Stimulated activated CD8-positive, alpha-beta memory T cell treated with anti-CD3 and anti-CD28 coated beads, Interleukin-12 subunit alpha, Interleukin-12 subunit beta, amount 100 ng/mL, for 1 hour (primary cell): Measurements from ENCODE around the gene KIFAP3.
"Not testable (repeated sequence)": the region's sequence is repeated elsewhere in the genome, so short reads cannot be mapped to it uniquely, and the experiment has no call there.

Experiments
- DNase-seq: peaks from one replicate; pipeline ENCODE4 v3.0.0-alpha.2; 2020; ENCODE audit warnings: low read depth

KIFAP3 gene

DNA sequence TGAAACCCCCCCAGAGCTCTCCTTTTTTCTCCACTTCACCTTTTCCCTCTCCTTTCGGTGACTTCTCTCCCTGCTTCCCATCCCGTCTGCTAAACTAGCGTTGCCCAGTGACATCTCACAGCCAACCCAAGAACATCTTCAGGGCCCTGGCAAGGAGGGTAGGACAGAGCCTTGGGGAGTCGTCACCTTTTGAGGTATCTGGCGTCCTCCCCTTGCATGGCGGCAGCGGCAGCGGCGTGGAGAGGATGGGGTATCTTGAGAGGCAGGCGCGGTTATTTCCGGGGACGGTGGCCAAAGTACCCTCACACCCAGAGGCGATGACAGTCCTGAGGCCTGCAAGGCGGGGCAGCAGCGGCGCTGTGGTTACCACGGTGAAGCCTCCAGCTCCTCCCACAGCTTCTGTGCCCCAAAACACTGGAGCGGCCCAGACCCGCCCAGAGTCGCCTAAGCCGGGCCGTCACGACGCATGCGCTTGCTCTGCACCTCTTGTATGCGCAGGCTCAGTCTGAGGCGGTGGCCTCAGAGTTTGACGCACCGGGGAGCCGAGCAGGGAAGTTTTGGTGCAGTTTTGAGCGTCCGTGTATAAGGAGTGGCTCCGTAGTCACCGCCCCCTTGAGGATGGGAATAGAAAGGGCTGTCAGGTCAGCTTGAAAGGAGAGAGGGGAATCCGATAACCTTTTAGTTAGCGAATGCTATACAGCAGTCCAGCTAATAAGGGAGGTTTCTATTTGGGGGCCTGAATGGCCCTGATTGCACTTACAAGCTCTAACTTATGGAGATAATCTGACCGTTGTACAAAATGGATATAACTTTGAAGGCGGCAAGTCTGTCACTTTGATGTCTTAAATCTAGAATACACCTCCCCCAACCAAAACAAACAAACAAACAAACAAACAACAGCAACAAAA is at the start of gene KIFAP3:
Gene KIFAP3, minus strand, starts transcription at position 446 of the 908 bp plus-strand sequence. Its CDS starts 228 bp downstream, at position 218.
- DNase-seq: peak; percentile 89

DNA sequence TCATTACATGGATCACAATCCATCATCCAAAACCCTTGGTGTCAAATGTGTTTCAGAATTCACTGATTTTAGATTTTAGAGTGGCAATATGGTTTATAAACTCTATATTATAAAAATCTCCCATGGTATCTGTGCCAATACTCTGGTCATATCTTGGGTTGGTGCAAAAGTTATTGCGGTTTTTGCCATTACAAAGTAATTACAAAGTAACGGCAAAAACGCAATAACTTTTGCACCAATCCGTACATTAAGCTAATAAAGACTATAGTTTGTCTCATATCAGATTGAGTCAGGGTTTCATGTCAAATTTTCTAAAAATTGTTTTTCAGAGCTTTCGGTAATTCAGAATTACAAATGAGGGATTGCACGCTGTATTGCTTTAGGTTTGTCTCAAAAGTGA is 47.9 kb upstream of the KIFAP3 start:
- DNase-seq: no peak

DNA sequence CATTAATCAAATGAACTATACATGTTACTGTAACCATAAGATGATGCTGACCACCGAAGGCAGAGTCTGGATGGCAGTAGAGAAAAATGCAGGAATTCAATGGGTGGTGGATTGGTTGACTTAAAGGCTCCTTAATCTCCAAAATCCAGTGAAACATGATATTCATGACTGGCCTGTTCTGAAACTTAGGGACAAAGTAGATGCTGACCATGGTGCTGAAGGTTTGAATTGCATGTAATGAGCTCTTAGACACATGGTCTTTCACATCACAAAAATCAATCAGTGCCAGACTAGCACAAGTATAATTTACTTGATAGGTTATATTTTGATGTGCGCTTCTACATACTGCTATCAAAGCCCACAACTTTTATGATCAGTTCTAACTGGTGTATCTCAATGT is 40.4 kb upstream of the KIFAP3 start:
- DNase-seq: no peak

DNA sequence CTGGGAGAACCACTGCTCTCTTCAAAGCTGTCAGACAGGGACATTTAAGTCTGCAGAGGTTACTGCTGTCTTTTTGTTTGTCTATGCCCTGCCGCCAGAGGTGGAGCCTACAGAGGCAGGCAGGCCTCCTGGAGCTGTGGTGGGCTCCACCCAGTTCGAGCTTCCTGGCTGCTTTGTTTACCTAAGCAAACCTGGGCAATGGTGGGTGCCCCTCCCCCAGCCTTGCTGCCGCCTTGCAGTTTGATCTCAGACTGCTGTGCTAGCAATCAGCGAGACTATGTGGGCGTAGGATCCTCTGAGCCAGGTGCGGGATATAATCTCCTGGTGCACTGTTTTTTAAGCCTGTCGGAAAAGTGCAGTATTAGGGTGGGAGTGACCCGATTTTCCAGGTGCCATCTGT is 38.6 kb upstream of the KIFAP3 start:
- DNase-seq: not testable (repeated sequence)

DNA sequence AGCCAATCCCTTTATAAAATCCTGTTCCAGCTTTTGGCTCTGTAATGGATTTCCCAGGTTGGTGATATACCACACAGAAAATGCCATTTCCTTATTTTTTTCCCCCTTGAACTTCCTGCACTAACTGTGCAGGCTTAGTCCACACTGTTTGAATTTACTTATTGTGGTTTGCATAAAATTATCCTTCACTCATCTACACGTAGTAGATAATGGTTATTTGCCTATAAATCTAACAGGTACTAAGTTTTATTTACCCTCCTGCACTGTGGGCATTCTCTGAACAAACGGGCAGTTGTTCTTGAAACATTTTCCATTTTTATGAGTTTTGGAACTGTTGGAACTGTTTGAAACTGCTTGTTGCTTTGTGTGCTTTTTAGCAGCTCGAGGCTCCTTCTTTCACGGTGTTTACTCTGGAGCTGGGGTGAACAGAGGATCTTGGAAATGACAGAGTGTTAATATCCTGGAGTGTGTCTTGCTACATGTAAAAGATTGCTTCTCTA is 23.0 kb upstream of the KIFAP3 start:
- no peak for DNase-seq

DNA sequence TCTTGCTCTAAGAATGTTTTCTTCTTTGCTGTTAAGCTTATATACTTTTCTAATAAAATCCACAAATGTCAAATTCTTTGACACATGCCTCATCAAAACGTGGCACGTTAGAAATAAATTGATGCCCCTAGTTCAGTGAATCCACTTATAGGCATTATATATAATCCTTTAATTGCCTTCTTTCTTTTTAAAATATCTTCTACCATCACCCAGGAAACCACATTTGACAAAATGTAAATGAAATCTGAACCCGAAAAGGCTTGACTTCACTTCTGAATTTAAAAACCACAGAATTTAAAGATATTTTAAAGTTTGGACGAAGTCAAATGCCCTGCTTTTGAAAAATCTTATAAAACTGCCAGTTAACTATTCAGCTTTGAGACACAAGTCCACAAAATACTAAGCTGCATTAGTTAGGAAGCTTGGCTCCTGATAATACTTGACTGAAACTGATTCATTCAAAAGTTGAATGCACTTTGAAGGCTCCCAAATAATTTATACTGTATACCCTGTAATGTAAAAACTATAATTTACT is 22.4 kb upstream of the KIFAP3 start:
- no peak for DNase-seq

DNA sequence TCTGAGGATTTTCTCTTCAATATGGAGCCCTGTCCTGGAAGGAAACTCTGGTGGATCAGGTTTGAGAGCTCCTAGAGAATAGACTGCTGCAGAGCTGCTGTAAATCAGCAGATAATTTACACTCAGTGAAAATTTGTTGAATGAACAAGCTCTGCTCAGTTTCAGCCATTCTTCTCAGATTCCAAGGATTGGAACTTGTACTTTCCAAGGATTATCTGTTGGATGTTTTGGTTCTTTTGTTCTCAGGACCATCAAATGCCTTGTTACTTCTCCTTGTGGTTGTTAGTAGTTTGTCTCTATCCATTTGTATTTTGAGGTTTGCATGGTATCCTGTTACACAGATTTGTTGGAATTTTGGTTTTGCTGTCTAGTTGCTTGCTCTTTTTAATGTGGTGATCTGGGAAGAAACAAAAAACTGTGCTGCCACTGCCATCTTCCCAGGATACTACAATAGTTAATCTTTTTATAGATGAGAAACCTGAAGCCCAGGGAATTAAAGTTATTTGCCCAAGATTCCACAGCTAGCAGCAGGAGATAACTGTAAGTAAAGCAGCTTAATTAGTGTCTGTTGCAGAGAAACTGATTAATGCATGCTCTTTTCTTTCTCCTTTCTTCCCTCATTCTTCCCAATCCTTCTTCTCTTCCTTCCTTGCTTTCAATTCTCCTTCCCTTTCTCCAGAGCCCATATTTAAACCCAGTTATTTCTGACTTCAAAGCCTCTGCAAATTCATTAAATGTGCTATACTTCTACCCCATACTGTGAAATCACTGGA is 21.7 kb upstream of the KIFAP3 start:
- DNase-seq: no peak

DNA sequence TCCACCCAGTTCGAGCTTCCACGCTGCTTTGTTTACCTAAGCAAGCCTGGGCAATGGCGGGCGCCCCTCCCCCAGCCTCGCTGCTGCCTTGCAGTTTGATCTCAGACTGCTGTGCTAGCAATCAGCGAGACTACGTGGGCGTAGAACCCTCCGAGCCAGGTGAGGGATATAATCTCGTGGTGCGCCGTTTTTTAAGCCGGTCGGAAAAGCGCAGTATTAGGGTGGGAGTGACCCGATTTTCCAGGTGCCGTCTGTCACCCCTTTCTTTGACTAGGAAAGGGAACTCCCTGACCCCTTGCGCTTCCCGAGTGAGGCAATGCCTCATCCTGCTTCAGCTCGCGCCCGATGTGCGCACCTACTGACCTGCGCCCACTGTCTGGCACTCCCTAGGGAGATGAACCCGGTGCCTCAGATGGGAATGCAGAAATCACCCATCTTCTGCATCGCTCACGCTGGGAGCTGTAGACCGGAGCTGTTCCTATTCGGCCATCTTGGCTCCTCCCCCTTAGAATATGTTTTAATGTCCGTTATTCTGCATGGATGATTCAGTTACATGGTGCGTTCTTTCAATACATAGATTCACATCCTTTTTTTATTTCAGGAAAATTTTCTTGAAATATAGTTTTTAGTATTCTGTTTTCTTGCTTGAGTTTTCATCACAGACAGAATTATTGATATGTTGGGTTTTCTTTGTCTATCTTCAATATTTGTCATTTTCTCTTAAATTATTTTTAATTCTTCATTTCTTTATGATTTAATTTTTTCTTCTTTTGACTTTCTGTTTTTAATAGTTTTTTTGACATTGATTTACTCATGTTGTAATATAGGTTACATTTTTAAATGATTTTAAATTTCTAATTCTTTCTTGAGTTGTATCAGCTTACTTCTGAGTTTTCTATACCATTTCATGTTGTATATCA is 20.5 kb upstream of the KIFAP3 start:
- not testable (repeated sequence) for DNase-seq

DNA sequence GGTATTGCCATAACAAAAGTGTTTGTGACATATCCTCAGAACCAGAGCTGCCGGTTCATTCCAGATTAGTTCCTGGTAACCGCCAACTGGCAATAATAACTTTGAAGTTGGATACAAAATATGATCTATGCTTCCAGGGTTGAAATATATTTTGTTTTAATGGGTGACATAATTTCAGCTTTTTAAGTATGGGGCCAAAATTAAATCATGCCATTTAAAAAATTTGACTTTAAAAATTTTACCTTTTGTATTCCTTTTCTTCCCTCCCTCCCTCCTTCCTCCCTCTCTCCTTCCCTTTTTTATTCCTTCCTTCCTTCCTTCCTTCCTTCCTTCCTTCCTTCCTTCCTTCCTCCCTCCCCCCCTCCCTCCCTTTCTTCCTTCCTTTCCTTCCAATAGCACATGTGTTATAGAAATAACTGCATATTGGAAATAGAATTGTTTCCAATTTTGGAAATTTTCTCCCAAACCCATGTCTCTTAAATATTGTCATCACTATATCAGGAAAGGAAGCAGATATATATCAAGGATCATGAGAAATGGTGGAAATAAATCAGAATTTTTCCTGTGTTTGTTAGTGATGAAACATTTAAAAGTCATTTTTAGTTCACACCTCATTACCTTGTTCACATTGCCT is 12.0 kb upstream of the KIFAP3 start:
- no peak for DNase-seq

DNA sequence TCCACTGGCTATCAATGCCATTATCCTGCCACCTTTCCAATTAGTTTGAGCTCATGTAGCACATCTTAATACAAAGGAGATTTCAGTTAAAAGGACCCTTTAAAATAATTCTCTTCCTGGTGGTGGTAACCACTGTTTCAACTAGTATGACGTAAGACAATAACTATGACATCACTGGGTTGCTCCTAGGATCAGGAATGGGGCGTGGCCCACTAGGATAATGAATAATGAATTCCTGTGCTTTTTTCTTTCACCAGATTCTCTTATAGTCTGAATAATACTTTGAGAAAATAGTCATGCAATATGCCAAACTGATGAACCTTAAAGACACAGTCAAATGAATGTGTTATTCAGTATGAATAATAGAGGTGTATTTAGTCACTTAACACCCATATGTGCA is 10.6 kb upstream of the KIFAP3 start:
- no peak for DNase-seq

DNA sequence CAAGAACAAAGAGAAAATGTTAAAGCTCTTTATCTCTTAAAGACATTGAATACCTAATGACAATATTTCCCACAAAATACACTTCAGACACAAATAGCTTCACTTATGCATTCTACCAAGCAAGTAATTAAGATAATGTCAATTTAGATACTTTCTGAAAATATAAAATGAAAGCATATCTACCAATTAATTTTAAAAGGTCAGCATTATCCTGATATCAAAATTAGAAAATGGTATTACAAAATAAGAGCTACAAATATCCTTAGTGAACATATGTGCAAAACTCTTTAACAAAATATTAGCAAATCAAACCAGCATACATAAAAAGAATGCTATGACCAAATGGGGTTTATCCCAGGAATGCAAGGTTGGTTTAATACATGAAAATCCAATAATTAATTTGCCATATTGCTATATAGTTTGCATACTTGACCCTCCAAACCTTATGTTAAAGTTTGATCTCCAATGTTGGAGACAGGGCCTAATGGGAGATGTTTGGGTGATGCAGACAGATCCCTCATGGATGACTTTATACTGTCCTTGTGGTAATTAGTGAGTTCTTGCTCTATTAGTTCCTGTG is 4.2 kb upstream of the KIFAP3 start:
- DNase-seq: no peak

DNA sequence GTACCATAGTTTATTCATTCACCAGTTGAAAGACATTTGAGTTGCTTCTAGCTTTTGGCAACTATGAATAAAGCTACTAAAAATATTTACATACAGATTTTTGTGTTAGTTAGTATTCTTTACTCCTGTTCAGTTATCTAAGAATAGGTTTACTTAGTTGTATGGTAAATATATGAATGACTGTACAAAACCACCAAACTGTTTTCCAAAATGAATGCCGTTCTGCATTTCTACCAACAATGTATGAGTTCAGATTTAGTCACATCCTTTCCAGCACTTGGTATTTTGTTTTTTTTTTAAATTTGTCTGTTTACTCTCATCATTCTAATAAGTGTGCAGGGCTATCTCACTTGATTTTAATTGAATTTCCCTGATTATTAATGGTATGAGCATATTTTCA is 3.4 kb upstream of the KIFAP3 start:
- DNase-seq: no peak

DNA sequence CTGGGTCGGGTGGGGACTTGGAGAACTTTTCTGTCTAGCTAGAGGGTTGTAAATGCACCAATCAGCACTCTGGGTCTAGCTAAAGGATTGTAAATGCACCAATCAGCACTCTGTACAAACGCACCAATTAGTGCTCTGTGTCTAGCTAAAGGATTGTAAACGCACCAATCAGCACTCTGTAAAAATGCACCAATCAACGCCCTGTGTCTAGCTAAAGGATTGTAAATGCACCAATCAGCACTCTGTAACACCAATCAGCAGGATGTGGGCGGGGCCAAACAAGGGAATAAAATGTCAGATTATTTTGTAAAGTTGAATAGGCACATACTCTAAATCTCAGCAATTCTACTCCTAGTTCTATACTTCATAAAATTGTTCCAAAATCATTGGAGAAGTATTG is 2.5 kb upstream of the KIFAP3 start:
- not testable (repeated sequence) for DNase-seq

DNA sequence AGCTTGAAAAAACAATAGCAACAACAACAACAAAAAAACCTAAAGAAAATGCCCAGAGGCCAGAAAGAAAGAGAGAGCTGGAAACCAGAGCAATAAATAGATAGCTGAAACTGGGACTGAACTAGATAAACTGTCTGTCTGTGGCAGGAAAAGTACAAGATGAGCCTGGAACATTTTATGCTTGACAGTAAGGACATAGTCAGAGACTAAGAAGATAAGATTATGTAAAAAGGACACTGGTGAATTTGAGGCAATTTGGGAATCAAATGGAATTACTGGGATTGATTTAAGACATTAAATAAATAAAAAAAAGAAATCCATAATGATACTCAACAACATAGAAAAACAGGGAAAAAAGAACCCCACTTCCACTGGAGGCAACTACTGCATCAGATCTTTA is 1.7 kb upstream of the KIFAP3 start:
- no peak for DNase-seq

DNA sequence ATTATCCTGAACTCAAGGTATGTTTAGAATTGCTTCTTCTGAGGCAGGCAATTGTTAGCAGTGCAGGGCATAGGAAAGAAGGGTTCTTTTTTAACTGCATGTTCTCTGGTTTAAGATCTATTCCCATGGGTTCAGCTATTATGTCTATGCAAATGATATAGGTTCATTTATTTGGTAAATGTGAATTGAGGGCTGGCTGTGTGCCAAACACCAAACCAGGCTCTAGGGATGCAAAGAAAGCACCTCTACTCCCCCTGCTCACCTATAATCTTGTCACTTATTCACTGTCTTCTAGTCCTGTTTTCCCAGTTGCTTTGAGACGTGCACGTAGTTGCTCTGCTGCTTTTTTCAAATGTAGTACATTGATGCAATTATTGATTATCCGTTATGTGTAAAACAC is 691 bp upstream of the KIFAP3 start:
- no peak for DNase-seq

DNA sequence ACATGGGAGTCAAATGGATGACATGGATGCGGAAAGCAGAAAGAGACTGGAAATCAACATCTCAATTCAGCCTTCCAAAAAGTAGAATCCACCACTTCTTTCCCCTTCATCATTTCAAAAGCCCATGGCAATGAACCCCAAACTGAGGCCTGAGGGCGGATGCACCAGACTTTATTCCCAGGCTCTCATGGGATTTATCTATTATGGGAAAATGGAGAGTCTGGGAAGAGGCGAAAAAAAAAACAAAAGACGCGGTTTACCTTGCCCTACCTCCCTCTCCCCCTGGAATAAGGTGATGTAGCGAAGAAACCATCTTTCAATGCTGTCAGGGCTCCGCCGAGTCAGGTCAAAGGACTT is 624 bp downstream of the KIFAP3 start:
- DNase-seq: no peak

DNA sequence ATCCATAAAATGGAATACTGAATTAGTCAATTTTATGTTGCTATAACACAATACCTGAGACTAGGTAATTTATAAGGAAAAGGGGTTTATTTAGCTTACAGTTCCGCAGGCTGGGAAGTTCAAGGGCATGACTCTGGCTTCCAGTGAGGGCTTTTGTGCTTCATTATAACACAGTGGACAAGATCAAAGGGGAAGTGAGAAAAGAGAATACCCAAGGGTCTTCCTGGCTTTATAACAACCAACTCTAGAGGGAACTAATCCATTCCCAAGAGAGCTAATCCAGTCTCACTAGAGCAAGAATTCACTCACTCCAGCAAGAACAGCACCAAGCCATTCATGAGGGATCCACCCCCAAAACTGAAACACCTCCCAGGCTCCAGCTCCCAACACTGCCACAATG is 3.1 kb downstream of the KIFAP3 start:
- no peak for DNase-seq

DNA sequence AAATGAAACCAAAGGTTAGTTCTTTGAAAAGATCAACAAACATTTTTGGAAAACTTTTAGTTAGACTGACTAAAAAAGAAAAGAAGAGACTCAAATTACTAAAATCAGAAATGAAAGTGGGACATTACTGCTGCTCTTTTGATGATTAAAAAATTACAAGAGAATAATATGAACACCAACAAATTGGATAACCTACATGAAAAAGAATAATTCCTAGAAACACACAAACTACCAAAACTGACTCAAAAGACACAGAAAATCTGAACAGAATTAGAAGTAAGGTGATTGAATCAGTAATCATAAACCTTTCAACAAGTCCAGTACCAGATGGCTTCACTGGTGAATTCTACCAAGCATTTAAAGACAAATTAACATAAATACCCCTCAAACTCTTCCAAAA is 5.6 kb downstream of the KIFAP3 start:
- DNase-seq: no peak

DNA sequence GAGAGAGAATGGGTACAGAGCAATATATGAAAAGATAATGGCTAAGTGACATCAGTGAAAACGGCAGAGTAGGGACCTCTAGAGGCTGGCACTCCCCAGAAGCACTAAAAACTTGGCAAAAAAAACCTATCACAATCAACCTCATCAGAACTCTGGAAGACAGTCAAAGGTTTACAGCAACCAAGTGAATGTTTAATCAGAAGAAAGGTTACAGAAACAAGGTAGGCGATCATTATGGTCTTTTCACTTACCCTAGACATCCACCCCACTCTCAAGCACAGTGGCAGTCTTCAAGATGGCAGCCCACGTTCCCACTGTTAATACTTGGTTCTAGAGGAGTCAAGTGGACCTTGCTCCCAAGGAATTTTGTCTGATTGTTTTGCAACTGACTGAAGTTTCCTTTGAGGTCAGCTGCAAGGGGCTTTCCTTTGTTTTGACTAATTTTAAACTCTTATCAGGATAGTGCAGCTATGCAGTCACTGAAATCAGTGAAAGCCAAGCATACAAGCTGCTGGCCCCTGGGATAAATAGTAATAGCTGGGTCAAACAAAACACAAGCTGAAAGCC is 7.2 kb downstream of the KIFAP3 start:
- DNase-seq: no peak

DNA sequence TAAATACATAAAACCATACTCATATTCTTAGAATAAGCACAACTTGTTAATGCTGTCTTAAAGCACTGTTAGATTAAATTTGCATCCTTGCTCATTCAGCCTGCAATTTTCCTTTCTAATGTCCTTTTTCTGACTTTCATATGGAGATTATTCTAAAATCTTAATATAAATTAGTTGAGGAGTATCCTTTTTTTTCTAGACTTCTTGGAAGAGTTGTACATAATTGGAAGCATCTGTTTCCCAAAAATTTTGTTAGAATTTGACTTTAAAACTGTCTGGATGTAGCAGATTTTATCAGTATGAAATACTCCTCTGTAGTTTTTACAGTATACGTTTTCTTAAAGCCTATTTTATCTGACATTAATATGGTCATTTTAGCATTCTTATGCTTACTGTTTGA is 9.7 kb downstream of the KIFAP3 start:
- no peak for DNase-seq
